EL (cell line): ENCODE measurements around the gene ZFPL1.
A peak's percentile ranks its signal among the peaks of the same experiment; 100 is the strongest.

Experiments
- DNase-seq: peaks from one replicate; pipeline ENCODE4 v3.0.0-alpha.2; 2016

Gene ZFPL1

GRCh38 chr11:65083834-65084597 lies at the start of gene ZFPL1, which contains the start of gene CDCA5:
Gene ZFPL1, plus strand, starts transcription at chr11:65084222. Its CDS starts 477 bp downstream, at chr11:65084699.
Gene CDCA5, minus strand, starts transcription at chr11:65084040. Its CDS starts 62 bp downstream, at chr11:65083978.
- peak; percentile 95 for DNase-seq

- DNase-seq, result no peak
Observed at GRCh38 chr11:65034423-65034822, 49.6 kb upstream of the ZFPL1 start.

- no peak for DNase-seq
Observed at GRCh38 chr11:65035579-65035978, 48.4 kb upstream of the ZFPL1 start.

- DNase-seq, result no peak
Observed at GRCh38 chr11:65036931-65037330, 47.1 kb upstream of the ZFPL1 start.

GRCh38 chr11:65040520-65040846 lies 43.5 kb upstream of the ZFPL1 start:
- DNase-seq, result no peak

- DNase-seq, result peak; percentile 98
Observed at GRCh38 chr11:65040847-65041622, 43.0 kb upstream of the ZFPL1 start, which contains the start of gene SAC3D1. Gene SAC3D1, plus strand, starts transcription at chr11:65041210. Its CDS starts 83 bp downstream, at chr11:65041293.

- DNase-seq, result no peak
Observed at GRCh38 chr11:65042891-65043290, 41.1 kb upstream of the ZFPL1 start.

GRCh38 chr11:65043881-65044501 lies 40.0 kb upstream of the ZFPL1 start:
- peak; percentile 79 for DNase-seq

GRCh38 chr11:65045061-65045460 lies 39.0 kb upstream of the ZFPL1 start:
- no peak for DNase-seq

GRCh38 chr11:65045728-65046127 lies 38.3 kb upstream of the ZFPL1 start:
- no peak for DNase-seq

- no peak for DNase-seq
Observed at GRCh38 chr11:65047581-65048422, 36.2 kb upstream of the ZFPL1 start.

- DNase-seq, result no peak
Observed at GRCh38 chr11:65051398-65051858, 32.6 kb upstream of the ZFPL1 start.

- DNase-seq, result no peak
Observed at GRCh38 chr11:65053827-65054508, 30.1 kb upstream of the ZFPL1 start.

- DNase-seq, result no peak
Observed at GRCh38 chr11:65055538-65055937, 28.5 kb upstream of the ZFPL1 start.

GRCh38 chr11:65056999-65057398 lies 27.0 kb upstream of the ZFPL1 start:
- DNase-seq, result no peak

- no peak for DNase-seq
Observed at GRCh38 chr11:65057526-65057925, 26.5 kb upstream of the ZFPL1 start.

- DNase-seq, result no peak
Observed at GRCh38 chr11:65058012-65058411, 26.0 kb upstream of the ZFPL1 start.

- DNase-seq, result no peak
Observed at GRCh38 chr11:65058419-65059054, 25.5 kb upstream of the ZFPL1 start, which contains the start of gene NAALADL1. Gene NAALADL1, minus strand, starts transcription at chr11:65058553. Its CDS starts 32 bp downstream, at chr11:65058521.

- no peak for DNase-seq
Observed at GRCh38 chr11:65059523-65059922, 24.5 kb upstream of the ZFPL1 start.

- DNase-seq, result no peak
Observed at GRCh38 chr11:65059959-65060824, 23.8 kb upstream of the ZFPL1 start.
